GM18499 (cell line): ENCODE data around the gene CMTM6.
"Not testable (repeated sequence)": the region's sequence is repeated elsewhere in the genome, so short reads cannot be mapped to it uniquely, and the experiment has no call there.

Experiments used
- ATAC-seq: cut with Tn5 transposase; IDR thresholded peaks from one replicate; pipeline ENCODE4 v1.9.1; 2021; ENCODE audit warnings: moderate number of reproducible peaks; ENCODE audit not compliant: insufficient read depth, unreplicated experiment

Gene CMTM6

GRCh38 chr3:32470362-32470761, 32.3 kb downstream of the CMTM6 start:
- ATAC-seq = no peak

GRCh38 chr3:32469151-32469874, 33.3 kb downstream of the CMTM6 start:
- peak; percentile 31 for ATAC-seq

GRCh38 chr3:32467333-32468070, 35.1 kb downstream of the CMTM6 start:
- no peak for ATAC-seq

GRCh38 chr3:32466808-32467207, 35.8 kb downstream of the CMTM6 start:
- not testable (repeated sequence) for ATAC-seq

GRCh38 chr3:32464726-32465125, 37.9 kb downstream of the CMTM6 start:
- not testable (repeated sequence) for ATAC-seq

- ATAC-seq = not testable (repeated sequence)
These were observed 39.2 kb downstream of the CMTM6 start for GRCh38 chr3:32463415-32463814.

- ATAC-seq = not testable (repeated sequence)
These were observed 40.3 kb downstream of the CMTM6 start for GRCh38 chr3:32462191-32462986.

GRCh38 chr3:32460817-32461496, 41.7 kb downstream of the CMTM6 start:
- ATAC-seq = not testable (repeated sequence)

GRCh38 chr3:32460031-32460749, 42.5 kb downstream of the CMTM6 start:
- ATAC-seq = peak; percentile 79

- no peak for ATAC-seq
These were observed 43.2 kb downstream of the CMTM6 start for GRCh38 chr3:32459450-32459849.

- no peak for ATAC-seq
These were observed 44.6 kb downstream of the CMTM6 start for GRCh38 chr3:32457971-32458471.

- no peak for ATAC-seq
These were observed 46.1 kb downstream of the CMTM6 start for GRCh38 chr3:32456429-32457130.

- ATAC-seq = no peak
These were observed 46.8 kb downstream of the CMTM6 start for GRCh38 chr3:32455609-32456428.

- ATAC-seq = no peak
These were observed 47.7 kb downstream of the CMTM6 start for GRCh38 chr3:32454731-32455608.

- no peak for ATAC-seq
These were observed 48.5 kb downstream of the CMTM6 start for GRCh38 chr3:32454111-32454510.

GRCh38 chr3:32453346-32453745, 49.3 kb downstream of the CMTM6 start:
- no peak for ATAC-seq

GRCh38 chr3:32452009-32452408, 50.6 kb downstream of the CMTM6 start:
- no peak for ATAC-seq
